BLaER1 (cell line): ENCODE measurements around the gene CRACDL.

Experiments used
- H3K27ac ChIP-seq: shearing (Covaris generic); formaldehyde crosslinking; 2 replicates; pipeline ENCODE4 v1.8.1; 2022
- H3K27me3 ChIP-seq: shearing (Covaris generic); formaldehyde crosslinking; 2 replicates; pipeline ENCODE4 v1.8.1; 2022
- H3K36me3 ChIP-seq: shearing (Covaris generic); formaldehyde crosslinking; 2 replicates; pipeline ENCODE4 v1.8.1; 2022
- H3K4me1 ChIP-seq: shearing (Covaris generic); formaldehyde crosslinking; 2 replicates; pipeline ENCODE4 v1.8.1; 2022
- H3K4me2 ChIP-seq: shearing (Covaris generic); formaldehyde crosslinking; 2 replicates; pipeline ENCODE4 v1.8.1; 2022
- H3K4me3 ChIP-seq: shearing (Covaris generic); formaldehyde crosslinking; 2 replicates; pipeline ENCODE4 v1.8.1; 2022
- H3K9ac ChIP-seq: shearing (Covaris generic); formaldehyde crosslinking; 2 replicates; pipeline ENCODE4 v1.8.1; 2022
- H3K9me3 ChIP-seq: shearing (Covaris generic); formaldehyde crosslinking; 2 replicates; pipeline ENCODE4 v1.8.1; 2022
- H4K20me1 ChIP-seq: shearing (Covaris generic); formaldehyde crosslinking; 2 replicates; pipeline ENCODE4 v1.8.1; 2022
- Cebpa-rat ChIP-seq: shearing (Covaris generic); IDR thresholded peaks from 2 replicates; pipeline ENCODE4 v1.8.1; 2022

Gene CRACDL

DNA sequence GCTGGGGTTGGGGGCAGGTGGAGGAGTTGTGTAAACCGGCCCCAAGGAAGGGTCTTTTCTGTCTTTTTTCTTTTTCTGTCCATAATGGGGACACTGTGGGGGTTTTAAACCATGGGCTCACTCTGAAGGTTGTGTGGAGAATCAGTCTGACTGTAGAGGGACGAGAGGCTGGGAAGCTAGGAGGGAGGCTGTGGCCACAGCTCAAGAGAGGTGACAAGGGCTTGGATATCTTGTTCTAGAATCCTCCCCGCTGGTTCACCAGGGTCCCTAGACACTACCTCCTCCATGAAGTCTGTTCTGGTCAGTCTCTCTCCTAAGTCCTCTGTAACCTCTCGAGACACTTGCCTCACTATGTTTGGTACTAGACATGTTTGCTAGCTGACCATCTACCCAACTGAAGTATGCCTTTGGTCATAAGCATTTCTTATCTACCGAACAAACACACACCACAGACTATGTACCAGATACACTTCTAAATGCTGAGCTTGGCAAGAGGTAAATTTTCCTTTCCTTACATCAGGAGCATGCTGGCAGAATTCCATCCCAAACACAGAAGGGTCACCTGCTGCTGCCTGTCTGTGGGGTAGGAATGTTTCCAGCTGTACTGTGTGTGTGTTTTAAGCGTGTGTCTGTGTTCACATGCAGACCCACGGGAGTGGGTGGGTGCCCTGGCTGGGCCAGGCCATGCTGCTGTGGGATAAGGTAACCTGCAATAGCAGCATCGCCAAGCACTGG is 135.5 kb downstream of the CRACDL start:
- Histone ChIP-seq H3K4me3 (no peak overlapping the region), H3K27me3 (no peaks in the 10 kb centered on the region), H4K20me1 (no peaks in the 10 kb centered on the region), H3K36me3 (no peaks in the 10 kb centered on the region), H3K4me2 (no peak overlapping the region), H3K9ac (no peak overlapping the region), H3K4me1 (peaks cover 15% of the 10 kb centered on the region), H3K27ac (no peak overlapping the region), H3K9me3 (no peaks in the 10 kb centered on the region)
- no peak for TF ChIP-seq Cebpa-rat

DNA sequence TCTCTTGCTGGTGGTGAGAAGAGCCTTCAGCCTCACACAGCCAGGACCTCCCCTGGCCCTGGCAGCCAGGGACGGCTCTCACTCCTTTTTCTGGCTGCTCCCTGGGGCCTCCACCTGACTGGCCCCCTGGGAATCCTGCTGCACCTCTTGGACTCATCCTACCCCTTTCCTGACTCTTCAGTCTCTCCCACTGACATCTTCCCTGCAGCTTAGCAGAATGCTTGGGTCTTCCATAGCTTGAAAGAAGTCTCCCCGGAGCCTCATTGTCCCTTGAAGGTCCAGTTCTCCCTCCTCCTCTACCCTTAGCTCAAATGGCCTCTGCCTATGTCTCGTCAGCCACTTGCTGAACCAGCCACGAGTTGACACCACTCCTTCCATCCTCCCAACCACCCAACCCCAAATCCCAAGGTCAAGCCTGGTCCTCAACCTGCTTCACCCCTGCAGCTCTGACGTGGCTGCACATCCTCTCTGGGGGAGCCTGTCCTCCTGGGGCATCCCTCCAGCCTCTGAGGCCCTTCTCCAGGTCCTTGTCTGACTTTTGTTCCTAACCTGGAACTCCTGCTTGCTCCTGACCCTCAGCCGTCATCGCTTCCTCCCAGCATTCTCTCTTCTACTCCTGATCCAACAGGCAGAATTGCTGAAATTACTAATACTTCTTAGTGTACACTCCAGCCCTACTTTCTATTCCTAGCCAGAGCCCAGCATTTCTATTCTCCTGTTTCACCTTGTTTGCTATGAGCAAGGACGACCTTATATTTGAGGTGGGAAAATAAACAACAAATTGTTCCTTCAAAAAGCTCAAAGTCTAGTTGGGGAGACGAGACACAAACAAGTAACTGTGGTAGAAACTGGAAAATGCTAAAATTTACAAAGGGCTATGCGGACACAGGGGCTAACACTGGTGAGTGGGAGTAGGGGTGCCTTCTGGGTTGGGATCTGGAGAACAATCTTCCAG is 136.4 kb downstream of the CRACDL start:
- Histone ChIP-seq H3K36me3 (no peaks in the 10 kb centered on the region), H3K4me2 (no peak overlapping the region), H3K27me3 (no peaks in the 10 kb centered on the region), H3K9me3 (no peaks in the 10 kb centered on the region), H3K9ac (no peak overlapping the region), H3K4me1 (peaks cover 15% of the 10 kb centered on the region), H3K4me3 (no peak overlapping the region), H3K27ac (no peak overlapping the region), H4K20me1 (no peaks in the 10 kb centered on the region)
- TF ChIP-seq Cebpa-rat: no peak

DNA sequence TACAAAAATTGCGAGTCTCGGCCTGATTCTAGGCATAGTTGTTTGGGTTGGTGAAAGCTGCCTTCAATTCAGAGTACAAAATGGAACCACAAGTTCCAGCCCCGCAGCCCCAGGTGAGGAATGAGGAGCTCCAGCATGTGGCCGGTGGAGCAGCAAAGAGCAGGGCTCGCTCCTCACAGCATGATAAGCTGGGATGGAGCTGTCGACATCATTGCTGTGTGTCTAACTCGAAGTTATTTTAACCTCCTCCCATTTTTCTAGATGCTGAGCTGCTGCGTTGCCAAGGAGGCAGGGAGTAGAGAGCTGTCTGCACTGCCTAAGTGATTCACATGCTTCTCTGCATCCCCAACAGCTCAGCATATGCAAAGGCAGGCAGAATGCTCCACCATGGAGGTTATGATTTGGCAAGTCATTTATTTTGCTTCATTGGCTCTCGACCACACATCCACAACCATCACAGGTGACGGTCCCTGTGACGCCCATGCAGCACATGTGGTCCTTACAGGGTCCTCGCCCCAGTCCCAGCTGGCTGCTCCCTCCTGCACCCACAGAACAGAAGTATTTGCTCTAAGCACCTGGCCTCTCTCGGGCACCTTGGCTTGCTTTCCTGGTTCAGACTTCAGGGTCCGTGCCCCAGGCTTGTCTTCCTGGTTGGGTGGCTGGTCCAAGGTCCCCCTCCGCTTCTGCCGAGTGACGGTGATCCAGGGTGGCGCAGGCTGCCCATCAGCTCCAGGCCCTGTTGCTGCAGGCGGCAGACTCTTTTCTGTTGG is 139.1 kb downstream of the CRACDL start:
- Histone ChIP-seq H3K27ac (no peak overlapping the region), H3K9me3 (no peaks in the 10 kb centered on the region), H3K4me1 (peaks cover 22% of the 10 kb centered on the region), H3K4me3 (no peak overlapping the region), H3K36me3 (no peaks in the 10 kb centered on the region), H3K27me3 (no peaks in the 10 kb centered on the region), H4K20me1 (no peaks in the 10 kb centered on the region), H3K4me2 (peak overlapping the region; percentile 42; the same call in 1 of the 2 replicates), H3K9ac (no peak overlapping the region)
- no peak for TF ChIP-seq Cebpa-rat

DNA sequence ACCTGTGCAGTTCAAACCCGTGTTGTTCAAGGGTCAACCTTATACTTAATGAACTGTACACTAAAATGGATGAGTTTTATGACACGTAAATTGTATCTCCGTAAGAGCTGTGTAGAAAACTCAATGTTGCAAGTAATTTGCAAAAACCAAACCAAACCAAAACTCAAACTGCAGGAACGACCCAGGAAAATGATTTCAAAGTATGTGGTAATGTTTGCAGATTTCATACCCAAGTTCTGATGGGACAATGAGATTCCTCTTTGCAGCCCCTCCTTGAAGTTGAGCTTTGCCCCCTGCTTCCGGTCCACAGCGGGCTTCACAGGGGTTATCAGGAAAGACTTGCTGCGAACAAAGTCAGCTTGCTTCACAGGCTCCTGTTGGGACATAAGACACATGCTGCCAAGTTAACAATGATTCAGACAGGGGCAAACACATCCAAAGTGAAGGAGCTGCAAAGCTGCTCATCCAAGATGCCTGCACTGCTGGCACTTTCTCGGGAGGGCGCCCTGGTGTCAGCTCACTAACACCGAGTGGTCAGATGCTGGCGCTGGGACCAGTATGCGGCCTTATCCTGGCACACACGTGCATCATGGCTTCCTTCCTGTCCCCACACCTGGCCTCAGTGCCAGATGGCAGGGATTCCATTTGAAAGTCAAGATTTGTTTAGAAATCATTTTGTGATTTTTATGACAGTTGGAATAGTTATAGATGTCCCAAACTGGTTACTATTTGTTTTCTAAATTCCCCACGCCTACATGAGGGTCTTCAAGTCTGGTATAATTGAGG is 139.9 kb downstream of the CRACDL start:
- H3K27me3 ChIP-seq: no peaks in the 10 kb centered on the region
- TF ChIP-seq Cebpa-rat: no peak
- H3K4me2 ChIP-seq: peak overlapping the region; percentile 42
- no peak overlapping the region for H3K27ac ChIP-seq
- H3K4me1 ChIP-seq: peaks cover 22% of the 10 kb centered on the region
- H3K4me3 ChIP-seq: no peak overlapping the region
- no peaks in the 10 kb centered on the region for H4K20me1 ChIP-seq
- no peaks in the 10 kb centered on the region for H3K36me3 ChIP-seq
- no peaks in the 10 kb centered on the region for H3K9me3 ChIP-seq
- H3K9ac ChIP-seq: no peak overlapping the region

DNA sequence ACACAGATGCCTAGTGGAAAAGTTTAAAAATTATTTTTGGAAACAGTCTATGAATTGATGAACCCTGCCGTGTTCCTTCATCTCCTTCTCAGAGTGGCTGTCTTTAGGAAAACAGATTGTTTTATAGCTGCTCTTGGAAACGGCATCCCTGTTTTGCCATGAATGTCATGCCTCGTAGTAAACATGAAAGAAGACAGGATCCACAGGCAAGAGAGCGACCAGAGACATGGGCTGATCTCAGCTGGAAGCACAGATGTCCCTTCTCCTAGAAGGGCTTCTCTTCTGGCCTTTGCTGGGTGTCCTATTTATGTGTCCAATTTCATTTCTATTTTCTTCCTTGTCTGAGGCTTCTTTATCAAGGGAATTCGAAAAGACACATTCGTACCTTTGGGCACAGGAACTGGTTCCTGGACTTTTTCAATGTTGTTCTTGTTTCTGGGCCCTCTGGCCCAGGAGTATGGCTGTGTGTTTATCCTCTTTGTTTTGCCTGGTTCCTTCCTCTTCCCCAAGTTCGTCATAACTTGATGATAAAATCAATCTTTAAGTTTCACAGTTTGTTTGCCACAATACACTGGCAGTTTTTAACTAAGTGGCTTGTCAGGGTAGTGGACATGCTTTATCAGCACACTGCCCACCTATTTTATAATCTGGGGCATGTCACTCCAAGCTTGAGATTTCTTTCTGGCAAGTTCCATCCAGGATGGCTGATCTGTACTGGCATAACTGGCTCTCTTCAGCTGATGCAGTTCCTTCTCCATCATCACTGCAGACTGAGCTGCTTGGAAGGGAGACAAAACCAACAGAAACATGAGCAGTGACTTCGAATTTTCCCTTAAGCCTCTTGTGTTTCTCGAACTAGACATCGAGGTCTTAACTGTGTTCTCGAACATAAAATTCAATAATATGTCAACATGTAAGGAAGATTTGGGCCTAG is 141.9 kb downstream of the CRACDL start:
- Histone ChIP-seq H3K4me3 (no peak overlapping the region), H3K27ac (no peak overlapping the region), H4K20me1 (no peaks in the 10 kb centered on the region), H3K9ac (no peak overlapping the region), H3K4me2 (no peak overlapping the region), H3K9me3 (no peaks in the 10 kb centered on the region), H3K4me1 (peaks cover 28% of the 10 kb centered on the region), H3K27me3 (no peaks in the 10 kb centered on the region), H3K36me3 (no peaks in the 10 kb centered on the region)
- TF ChIP-seq Cebpa-rat: no peak

DNA sequence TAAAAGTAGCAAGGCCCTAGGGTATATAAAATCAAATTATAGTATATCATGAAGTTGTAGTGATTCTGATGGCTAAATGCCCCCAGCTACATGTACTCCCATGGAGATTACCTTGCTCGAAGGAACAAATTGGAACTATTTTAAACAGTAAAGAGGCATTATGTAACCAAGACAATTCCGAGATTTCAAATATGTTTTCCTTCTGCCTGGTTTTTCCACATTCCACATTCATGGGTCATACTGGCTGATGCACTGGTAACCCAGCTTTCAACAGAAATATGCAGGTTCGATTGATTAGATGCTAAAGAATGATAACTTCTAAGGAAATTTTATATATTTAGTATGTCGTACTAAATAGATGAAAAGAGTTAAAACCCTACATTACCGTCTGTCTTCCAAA is 142.8 kb downstream of the CRACDL start:
- H4K20me1 ChIP-seq: no peaks in the 10 kb centered on the region
- no peak for TF ChIP-seq Cebpa-rat
- peaks cover 36% of the 10 kb centered on the region for H3K4me1 ChIP-seq
- H3K36me3 ChIP-seq: no peaks in the 10 kb centered on the region
- no peak overlapping the region for H3K9ac ChIP-seq
- H3K27ac ChIP-seq: no peak overlapping the region
- no peak overlapping the region for H3K4me3 ChIP-seq
- H3K27me3 ChIP-seq: no peaks in the 10 kb centered on the region
- no peak overlapping the region for H3K4me2 ChIP-seq
- H3K9me3 ChIP-seq: no peaks in the 10 kb centered on the region

DNA sequence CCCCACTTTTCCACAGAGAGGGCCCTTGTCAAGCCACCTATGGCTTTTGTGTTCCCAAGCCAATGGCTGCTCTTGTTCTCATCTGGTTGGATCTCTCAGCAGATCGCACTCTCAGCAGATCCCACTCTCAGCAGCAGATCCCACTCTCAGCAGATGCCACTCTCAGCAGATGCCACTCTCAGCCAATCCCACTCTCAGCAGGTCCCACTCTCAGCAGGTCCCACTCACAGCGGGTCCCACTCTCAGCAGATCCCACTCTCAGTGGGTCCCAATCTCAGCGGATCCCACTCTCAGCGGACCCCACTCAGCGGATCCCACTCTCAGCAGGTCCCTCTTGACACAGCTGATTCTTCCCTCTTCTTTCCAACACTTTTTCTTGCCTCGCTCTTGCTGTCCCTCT is 145.8 kb downstream of the CRACDL start:
- H3K9me3 ChIP-seq: no peaks in the 10 kb centered on the region
- no peak overlapping the region for H3K4me2 ChIP-seq
- H3K27ac ChIP-seq: no peak overlapping the region
- no peaks in the 10 kb centered on the region for H4K20me1 ChIP-seq
- no peaks in the 10 kb centered on the region for H3K36me3 ChIP-seq
- H3K4me1 ChIP-seq: peaks cover 52% of the 10 kb centered on the region
- no peak overlapping the region for H3K4me3 ChIP-seq
- H3K9ac ChIP-seq: no peak overlapping the region
- no peaks in the 10 kb centered on the region for H3K27me3 ChIP-seq
- TF ChIP-seq Cebpa-rat: no peak

DNA sequence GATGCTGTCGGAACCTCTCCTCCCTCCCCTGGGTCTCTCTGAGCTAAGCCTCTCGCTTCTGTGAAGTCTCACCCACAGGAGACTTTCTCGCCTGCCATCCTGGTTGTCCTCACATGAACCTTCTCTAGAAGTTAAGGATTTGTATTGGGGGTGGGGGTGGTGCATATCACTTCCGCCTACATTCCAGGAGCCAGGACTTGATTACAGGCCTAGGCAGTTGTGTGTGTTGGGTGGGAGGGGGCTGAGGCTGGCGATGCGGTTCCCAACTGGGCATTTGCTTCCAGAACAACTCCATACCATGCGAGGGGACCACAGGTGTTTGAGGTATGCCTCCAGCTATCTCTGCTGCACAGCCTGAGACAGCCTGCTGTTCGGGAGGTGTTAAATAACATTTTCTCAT is 148.3 kb downstream of the CRACDL start:
- TF ChIP-seq Cebpa-rat: no peak
- H4K20me1 ChIP-seq: no peaks in the 10 kb centered on the region
- peaks cover 51% of the 10 kb centered on the region for H3K4me1 ChIP-seq
- no peaks in the 10 kb centered on the region for H3K36me3 ChIP-seq
- H3K27me3 ChIP-seq: no peaks in the 10 kb centered on the region
- peak overlapping the region; percentile 58 for H3K9ac ChIP-seq
- H3K4me3 ChIP-seq: peak overlapping the region; percentile 52
- peak overlapping the region; percentile 87 for H3K27ac ChIP-seq
- peaks cover 4% of the 10 kb centered on the region for H3K9me3 ChIP-seq
- H3K4me2 ChIP-seq: peak overlapping the region; percentile 97
